Mesodermal cell (in vitro differentiated cells): ENCODE results near the gene FNIP2.
A peak's percentile ranks its signal among the peaks of the same experiment; 100 is the strongest.

Experiments used
- H3K27ac ChIP-seq: 2 replicates; pipeline ENCODE4 v1.7.0; 2013; ENCODE audit warnings: mild to moderate bottlenecking, low read depth, low read length, moderate library complexity; ENCODE audit not compliant: severe bottlenecking
- H3K36me3 ChIP-seq: 2 replicates; pipeline ENCODE4 v1.7.1; 2013; ENCODE audit warnings: mild to moderate bottlenecking, low read length, moderate library complexity; ENCODE audit not compliant: control insufficient read depth, insufficient read depth
- H3K4me1 ChIP-seq: one replicate; pipeline ENCODE4 v1.7.1; 2013; ENCODE audit warnings: mild to moderate bottlenecking, low read length; ENCODE audit not compliant: insufficient read depth, control insufficient read depth, poor library complexity, severe bottlenecking
- H3K4me3 ChIP-seq: 2 replicates; pipeline ENCODE4 v1.7.0; 2013; ENCODE audit warnings: low read length, control low read depth, mild to moderate bottlenecking; ENCODE audit not compliant: insufficient read depth, poor library complexity, severe bottlenecking; ENCODE audit errors: extremely low read depth
- H3K9me3 ChIP-seq: 2 replicates; pipeline ENCODE4 v1.7.1; 2013; ENCODE audit warnings: mild to moderate bottlenecking, low read length, moderate library complexity; ENCODE audit not compliant: control insufficient read depth
- WGBS, 2 experiments: methylation state at CpG; one replicate each; pipeline ENCODE4 v1.1.5; 2013; ENCODE audit warnings: missing lambda C conversion rate in 2 of 2; ENCODE audit not compliant: insufficient coverage in 2 of 2; 5-methylcytosine and 5-hydroxymethylcytosine counted together

The FNIP2 gene

GRCh38 chr4:158814636-158815330, 46.0 kb downstream of the FNIP2 start:
- no peak overlapping the region for H3K27ac ChIP-seq
- 100% methylated on average over 3 of the region's 3 CpGs; no CpG with 5 or more reads in 1 of the 2 experiments for WGBS, 2 experiments
- H3K4me3 ChIP-seq = no peak overlapping the region
- no peaks in the 10 kb centered on the region for H3K9me3 ChIP-seq
- H3K36me3 ChIP-seq = no peaks in the 10 kb centered on the region
- H3K4me1 ChIP-seq = peaks cover 37% of the 10 kb centered on the region

GRCh38 chr4:158816955-158817354, 48.1 kb downstream of the FNIP2 start:
- WGBS, 2 experiments = no CpG with 5 or more reads among the region's 1 CpG

GRCh38 chr4:158817562-158818296, 48.9 kb downstream of the FNIP2 start:
- Histone ChIP-seq H3K4me3 (no peak overlapping the region), H3K27ac (no peak overlapping the region)
- 89 to 93% methylated on average over 6 to 7 of the region's 10 CpGs for WGBS, 2 experiments

More at GRCh38 chr4:158816955-158817354, 48.1 kb downstream of the FNIP2 start:
- Histone ChIP-seq H3K36me3 (no peaks in the 10 kb centered on the region), H3K27ac (no peak overlapping the region), H3K4me1 (peaks cover 21% of the 10 kb centered on the region), H3K4me3 (no peak overlapping the region), H3K9me3 (no peaks in the 10 kb centered on the region)

GRCh38 chr4:158818560-158819140, 49.8 kb downstream of the FNIP2 start:
- 83 to 89% methylated on average over 1 of the region's 2 CpGs for WGBS, 2 experiments
- Histone ChIP-seq H3K4me3 (no peak overlapping the region), H3K9me3 (no peaks in the 10 kb centered on the region), H3K27ac (no peak overlapping the region), H3K36me3 (no peaks in the 10 kb centered on the region), H3K4me1 (peaks cover 16% of the 10 kb centered on the region)

More at GRCh38 chr4:158817562-158818296, 48.9 kb downstream of the FNIP2 start:
- peaks cover 16% of the 10 kb centered on the region for H3K4me1 ChIP-seq
- H3K9me3 ChIP-seq = no peaks in the 10 kb centered on the region
- no peaks in the 10 kb centered on the region for H3K36me3 ChIP-seq

- Histone ChIP-seq H3K27ac (no peak overlapping the region), H3K9me3 (no peaks in the 10 kb centered on the region), H3K4me3 (no peak overlapping the region), H3K4me1 (peaks cover 26% of the 10 kb centered on the region), H3K36me3 (no peaks in the 10 kb centered on the region)
- WGBS, 2 experiments = 92 to 97% methylated on average over 2 of the region's 2 CpGs
Observed at GRCh38 chr4:158819942-158820786, 51.3 kb downstream of the FNIP2 start.

GRCh38 chr4:158821228-158821971, 52.6 kb downstream of the FNIP2 start:
- H3K4me3 ChIP-seq = no peak overlapping the region
- H3K4me1 ChIP-seq = peaks cover 37% of the 10 kb centered on the region
- H3K36me3 ChIP-seq = no peaks in the 10 kb centered on the region
- 94 to 100% methylated on average over 3 to 4 of the region's 4 CpGs for WGBS, 2 experiments
- H3K9me3 ChIP-seq = no peaks in the 10 kb centered on the region
- no peak overlapping the region for H3K27ac ChIP-seq

- Histone ChIP-seq H3K36me3 (no peaks in the 10 kb centered on the region), H3K9me3 (no peaks in the 10 kb centered on the region), H3K4me1 (peaks cover 47% of the 10 kb centered on the region), H3K4me3 (no peak overlapping the region), H3K27ac (no peak overlapping the region)
- whole genome bisulfite sequencing, 2 experiments = 93 to 100% methylated on average over 4 to 7 of the region's 7 CpGs
Observed at GRCh38 chr4:158822348-158822747, 53.5 kb downstream of the FNIP2 start.

- Histone ChIP-seq H3K4me3 (no peak overlapping the region), H3K27ac (no peak overlapping the region), H3K36me3 (no peaks in the 10 kb centered on the region), H3K4me1 (peaks cover 49% of the 10 kb centered on the region), H3K9me3 (no peaks in the 10 kb centered on the region)
- 96 to 100% methylated on average over 2 to 3 of the region's 3 CpGs for WGBS, 2 experiments
Observed at GRCh38 chr4:158823461-158823873, 54.6 kb downstream of the FNIP2 start.

- no peaks in the 10 kb centered on the region for H3K9me3 ChIP-seq
- H3K4me1 ChIP-seq = peaks cover 44% of the 10 kb centered on the region
- H3K36me3 ChIP-seq = peaks cover under 1% of the 10 kb centered on the region
- no peak overlapping the region for H3K4me3 ChIP-seq
- 73 to 77% methylated on average over 6 of the region's 7 CpGs for WGBS, 2 experiments
- H3K27ac ChIP-seq = peak overlapping the region; percentile 82
Observed at GRCh38 chr4:158824425-158825274, 55.8 kb downstream of the FNIP2 start.
